Thoracic aorta (tissue), 2 donors: ENCODE data around the gene NR5A2. TPM values are rescaled to one million over a fixed set of nuclear protein-coding genes. Genes with fewer than 3 reads are reported as not detected.

Experiments
- ATAC-seq: fragments of 150-250 bp; one replicate; pipeline ENCODE4 v1.8.0; 2017; ENCODE audit warnings: low read depth; ENCODE audit not compliant: insufficient number of reproducible peaks, low FRiP score
- DNase-seq: peaks from one replicate; pipeline ENCODE4 v3.0.0-alpha.2; 2020; ENCODE audit warnings: low spot score
- H3K27ac ChIP-seq, 2 donors: fragments of 200-600 bp; sonication (generic); 1 replicate in 1 of 2; 2 replicates in 1 of 2; pipeline ENCODE4 v1.5.1; 2016; ENCODE audit warnings: mild to moderate bottlenecking in 2 of 2, moderate library complexity in 2 of 2
- H3K27me3 ChIP-seq: fragments of 200-600 bp; sonication (generic); replicated peaks from 2 replicates; pipeline ENCODE4 v1.6.0; 2016; ENCODE audit warnings: mild to moderate bottlenecking; ENCODE audit not compliant: insufficient read depth
- H3K36me3 ChIP-seq: fragments of 200-600 bp; sonication (generic); one replicate; pipeline ENCODE4 v1.5.1; 2016
- H3K4me1 ChIP-seq, 2 donors: fragments of 200-600 bp; sonication (generic); 1 replicate in 1 of 2; 2 replicates in 1 of 2; pipeline versions ENCODE4 v1.5.1 to v1.6.0; 2016; ENCODE audit warnings: low read depth in 2 of 2, mild to moderate bottlenecking in 1 of 2; ENCODE audit not compliant: control insufficient read depth in 1 of 2
- H3K4me3 ChIP-seq: fragments of 200-600 bp; sonication (generic); 2 replicates; pipeline ENCODE4 v1.5.1; 2016; ENCODE audit warnings: mild to moderate bottlenecking
- H3K9me3 ChIP-seq: fragments of 200-600 bp; sonication (generic); 2 replicates; pipeline ENCODE4 v1.5.1; 2016
- total RNA-seq, 2 donors: library from RNA; depleted of rRNA; stranded (reverse); fragments of >200 nt; gene quantifications; one replicate each; pipeline versions ENCODE4 v1.1.0 to v1.2.3, GENCODE V29; 2016
- TF ChIP-seq, protein P1 (sequence below): fragments of 200-600 bp; sonication (generic); IDR thresholded peaks from one replicate; pipeline ENCODE4 v1.5.1; 2019; ENCODE audit warnings: antibody characterized with exemption

NR5A2 gene
- total RNA-seq, 2 donors from 2014 or later: 2.7 to 3.6 TPM

DNA sequence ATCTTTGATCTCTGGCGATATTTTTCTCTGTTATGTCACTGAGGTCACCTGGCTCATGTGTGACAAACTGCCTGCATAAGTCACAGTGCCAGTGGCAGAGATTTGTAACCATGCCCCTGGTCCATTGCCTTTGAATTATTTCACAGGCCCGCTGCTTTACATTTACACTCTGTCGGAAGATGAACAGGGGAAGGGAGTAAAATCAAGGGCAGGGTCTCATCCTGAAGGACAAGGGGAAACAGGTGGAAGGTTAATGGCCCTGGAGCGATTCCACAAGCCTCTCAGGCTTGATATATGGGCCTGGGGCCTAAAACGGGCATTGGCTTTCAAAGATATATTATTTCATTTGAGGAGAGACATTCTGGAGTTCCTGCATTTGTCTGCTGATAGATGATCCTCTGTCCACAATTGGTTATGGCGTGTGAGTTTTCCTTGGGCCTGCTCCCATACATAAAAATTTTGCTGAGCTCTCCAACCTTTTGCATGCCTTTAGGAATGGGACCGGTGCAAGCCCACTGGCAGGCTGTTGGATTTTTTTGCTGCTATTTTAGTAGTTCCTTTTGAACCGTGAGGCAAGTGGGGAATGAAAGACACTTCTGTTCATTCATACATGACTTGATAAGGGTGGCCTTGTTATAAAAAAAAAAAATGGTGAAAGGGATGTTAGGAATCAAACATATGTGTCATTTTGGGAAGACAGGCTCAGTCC is 51.9 kb downstream of the NR5A2 start:
- TF ChIP-seq, protein P1, sequence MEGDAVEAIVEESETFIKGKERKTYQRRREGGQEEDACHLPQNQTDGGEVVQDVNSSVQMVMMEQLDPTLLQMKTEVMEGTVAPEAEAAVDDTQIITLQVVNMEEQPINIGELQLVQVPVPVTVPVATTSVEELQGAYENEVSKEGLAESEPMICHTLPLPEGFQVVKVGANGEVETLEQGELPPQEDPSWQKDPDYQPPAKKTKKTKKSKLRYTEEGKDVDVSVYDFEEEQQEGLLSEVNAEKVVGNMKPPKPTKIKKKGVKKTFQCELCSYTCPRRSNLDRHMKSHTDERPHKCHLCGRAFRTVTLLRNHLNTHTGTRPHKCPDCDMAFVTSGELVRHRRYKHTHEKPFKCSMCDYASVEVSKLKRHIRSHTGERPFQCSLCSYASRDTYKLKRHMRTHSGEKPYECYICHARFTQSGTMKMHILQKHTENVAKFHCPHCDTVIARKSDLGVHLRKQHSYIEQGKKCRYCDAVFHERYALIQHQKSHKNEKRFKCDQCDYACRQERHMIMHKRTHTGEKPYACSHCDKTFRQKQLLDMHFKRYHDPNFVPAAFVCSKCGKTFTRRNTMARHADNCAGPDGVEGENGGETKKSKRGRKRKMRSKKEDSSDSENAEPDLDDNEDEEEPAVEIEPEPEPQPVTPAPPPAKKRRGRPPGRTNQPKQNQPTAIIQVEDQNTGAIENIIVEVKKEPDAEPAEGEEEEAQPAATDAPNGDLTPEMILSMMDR: no peak
- H3K36me3 ChIP-seq: no peaks in the 10 kb centered on the region
- ATAC-seq: no peak
- H3K4me3 ChIP-seq: no peak overlapping the region
- no peak overlapping the region for H3K27ac ChIP-seq
- no peaks in the 10 kb centered on the region for H3K4me1 ChIP-seq
- H3K9me3 ChIP-seq: no peaks in the 10 kb centered on the region
- no peaks in the 10 kb centered on the region for H3K27me3 ChIP-seq
- DNase-seq: no peak

DNA sequence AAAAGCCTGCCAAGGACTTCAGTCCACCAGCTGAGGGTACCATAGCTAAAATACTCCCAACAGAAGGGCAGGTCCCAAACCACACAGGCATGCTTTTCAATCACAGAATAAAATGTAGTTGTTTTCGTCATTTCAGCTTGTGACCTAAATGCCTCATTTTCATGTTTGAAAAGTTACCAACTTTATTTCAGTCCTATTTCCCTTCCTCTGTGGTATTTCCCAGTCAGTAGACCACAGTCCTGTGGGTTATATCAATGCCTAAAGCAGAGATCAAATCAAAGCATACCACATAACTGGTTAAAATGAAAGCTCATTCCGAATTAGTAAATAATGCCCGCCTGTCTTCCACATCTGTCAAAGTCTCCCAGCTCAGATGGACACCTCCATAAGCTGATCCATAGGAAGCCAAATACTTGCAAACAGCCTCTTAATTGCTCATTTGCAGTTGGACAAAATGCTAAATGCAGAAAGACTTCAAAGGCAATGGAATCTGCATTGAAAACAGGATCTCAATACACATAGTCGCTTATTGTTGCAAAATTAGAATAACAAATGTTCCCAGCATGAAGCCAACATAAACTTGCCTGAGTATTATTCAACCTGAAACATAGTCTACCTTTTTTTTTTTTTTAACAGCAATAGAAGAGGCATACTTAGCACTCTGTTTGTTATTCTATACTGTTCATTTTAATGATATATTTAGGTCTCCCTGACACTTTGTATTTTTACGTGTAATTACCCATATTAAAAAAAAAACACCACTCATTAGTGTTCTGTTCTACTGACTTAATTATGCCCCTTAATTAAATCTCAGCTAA is 53.9 kb downstream of the NR5A2 start:
- no peak overlapping the region for H3K27ac ChIP-seq
- DNase-seq (no peak), ATAC-seq (no peak)
- H3K4me1 ChIP-seq: no peaks in the 10 kb centered on the region
- no peaks in the 10 kb centered on the region for H3K9me3 ChIP-seq
- no peak overlapping the region for H3K4me3 ChIP-seq
- no peaks in the 10 kb centered on the region for H3K36me3 ChIP-seq
- TF ChIP-seq, protein P1: no peak
- H3K27me3 ChIP-seq: no peaks in the 10 kb centered on the region

GRCh38 chr1:200081969-200082245 is 54.4 kb downstream of the NR5A2 start:
- ATAC-seq (no peak), DNase-seq (no peak)
- Histone ChIP-seq H3K27me3 (no peaks in the 10 kb centered on the region), H3K27ac (no peak overlapping the region), H3K4me1 (no peaks in the 10 kb centered on the region), H3K4me3 (no peak overlapping the region), H3K9me3 (no peaks in the 10 kb centered on the region), H3K36me3 (no peaks in the 10 kb centered on the region)
- TF ChIP-seq, protein P1: no peak

DNA sequence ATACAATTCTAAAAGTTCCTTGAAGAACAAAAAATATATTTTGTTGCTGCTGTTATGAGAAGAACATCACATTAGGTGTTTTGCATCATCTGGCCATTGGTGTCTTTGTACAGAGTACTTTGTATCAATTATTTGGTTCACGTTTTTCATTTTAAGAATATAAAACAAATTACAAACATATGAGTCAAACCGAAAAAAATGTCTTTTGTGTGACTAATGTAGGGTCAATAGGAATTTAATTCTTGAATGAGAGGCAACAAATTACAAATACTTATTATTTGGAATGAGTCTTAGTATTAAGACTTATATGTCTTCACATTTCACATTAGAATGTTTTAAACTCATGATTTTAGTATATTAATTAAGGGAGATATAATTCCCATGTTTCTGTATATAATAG is 54.8 kb downstream of the NR5A2 start:
- H3K27ac ChIP-seq: no peak overlapping the region
- H3K4me3 ChIP-seq: no peak overlapping the region
- H3K36me3 ChIP-seq: no peaks in the 10 kb centered on the region
- TF ChIP-seq, protein P1: no peak
- no peaks in the 10 kb centered on the region for H3K27me3 ChIP-seq
- no peak for DNase-seq
- no peaks in the 10 kb centered on the region for H3K4me1 ChIP-seq
- no peaks in the 10 kb centered on the region for H3K9me3 ChIP-seq
- ATAC-seq: no peak

DNA sequence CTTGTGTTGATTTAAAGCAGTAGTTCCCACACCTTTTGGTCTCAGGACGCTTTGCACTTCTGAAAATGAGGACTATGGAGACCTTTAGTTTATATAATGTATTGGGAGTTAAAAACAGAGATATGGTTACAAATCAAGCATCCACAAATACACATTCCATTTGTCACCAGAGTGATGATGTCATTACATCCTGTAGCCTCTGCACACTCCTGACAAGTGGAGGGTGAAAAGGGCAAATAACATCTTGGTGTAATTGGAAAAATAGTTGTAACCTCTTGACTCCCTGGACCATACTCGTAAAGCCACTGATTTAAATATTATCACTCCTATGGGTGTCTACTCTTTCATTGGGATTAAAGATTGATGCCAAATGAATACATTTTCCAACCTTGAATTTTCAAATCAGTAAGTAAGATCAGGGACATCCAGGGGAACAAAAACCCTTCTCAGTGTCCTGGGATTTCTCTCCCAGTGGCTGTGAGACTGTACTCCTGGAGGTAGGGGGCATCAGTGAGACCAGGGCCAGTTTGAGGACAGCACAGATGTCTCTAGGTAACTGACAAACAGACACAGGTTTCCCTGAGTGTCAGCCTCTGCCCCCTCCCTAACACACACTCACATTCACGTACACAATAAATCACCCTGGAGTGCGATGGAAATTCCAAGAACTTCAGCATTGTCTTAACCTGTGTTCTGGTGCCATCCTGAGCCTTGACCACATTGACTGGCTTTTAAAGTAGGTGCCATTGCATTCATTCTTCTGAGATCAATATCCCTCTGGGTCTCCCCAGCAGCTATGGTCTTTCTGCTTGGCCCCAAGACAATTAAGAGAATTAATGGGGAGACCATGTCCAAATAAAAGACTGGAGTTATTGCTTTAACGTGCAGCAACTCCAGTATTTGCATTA is 63.0 kb downstream of the NR5A2 start:
- no peaks in the 10 kb centered on the region for H3K9me3 ChIP-seq
- H3K4me3 ChIP-seq: no peak overlapping the region
- DNase-seq: no peak
- no peak for ATAC-seq
- H3K36me3 ChIP-seq: no peaks in the 10 kb centered on the region
- no peak overlapping the region for H3K27ac ChIP-seq
- no peaks in the 10 kb centered on the region for H3K4me1 ChIP-seq
- TF ChIP-seq, protein P1: no peak
- no peaks in the 10 kb centered on the region for H3K27me3 ChIP-seq
